D721Med (cell line): ENCODE results near the gene NONO.

Experiments used
- DNase-seq: peaks from one replicate; pipeline ENCODE4 v3.0.0; 2011; ENCODE audit warnings: low spot score; ENCODE audit not compliant: insufficient read length
- FAIRE-seq: peaks from 2 replicates; lab custom pipeline; 2011; peaks lifted over from hg19 to GRCh38; lab: Jason Lieb, UNC
- TF ChIP-seq, protein P1 (sequence below): IDR thresholded peaks from 2 replicates; pipeline ENCODE4 v1.5.1; 2012; ENCODE audit warnings: mild to moderate bottlenecking, control low read depth; ENCODE audit not compliant: insufficient read depth; ENCODE audit errors: missing control alignments

The NONO gene, protein sequence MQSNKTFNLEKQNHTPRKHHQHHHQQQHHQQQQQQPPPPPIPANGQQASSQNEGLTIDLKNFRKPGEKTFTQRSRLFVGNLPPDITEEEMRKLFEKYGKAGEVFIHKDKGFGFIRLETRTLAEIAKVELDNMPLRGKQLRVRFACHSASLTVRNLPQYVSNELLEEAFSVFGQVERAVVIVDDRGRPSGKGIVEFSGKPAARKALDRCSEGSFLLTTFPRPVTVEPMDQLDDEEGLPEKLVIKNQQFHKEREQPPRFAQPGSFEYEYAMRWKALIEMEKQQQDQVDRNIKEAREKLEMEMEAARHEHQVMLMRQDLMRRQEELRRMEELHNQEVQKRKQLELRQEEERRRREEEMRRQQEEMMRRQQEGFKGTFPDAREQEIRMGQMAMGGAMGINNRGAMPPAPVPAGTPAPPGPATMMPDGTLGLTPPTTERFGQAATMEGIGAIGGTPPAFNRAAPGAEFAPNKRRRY

DNA sequence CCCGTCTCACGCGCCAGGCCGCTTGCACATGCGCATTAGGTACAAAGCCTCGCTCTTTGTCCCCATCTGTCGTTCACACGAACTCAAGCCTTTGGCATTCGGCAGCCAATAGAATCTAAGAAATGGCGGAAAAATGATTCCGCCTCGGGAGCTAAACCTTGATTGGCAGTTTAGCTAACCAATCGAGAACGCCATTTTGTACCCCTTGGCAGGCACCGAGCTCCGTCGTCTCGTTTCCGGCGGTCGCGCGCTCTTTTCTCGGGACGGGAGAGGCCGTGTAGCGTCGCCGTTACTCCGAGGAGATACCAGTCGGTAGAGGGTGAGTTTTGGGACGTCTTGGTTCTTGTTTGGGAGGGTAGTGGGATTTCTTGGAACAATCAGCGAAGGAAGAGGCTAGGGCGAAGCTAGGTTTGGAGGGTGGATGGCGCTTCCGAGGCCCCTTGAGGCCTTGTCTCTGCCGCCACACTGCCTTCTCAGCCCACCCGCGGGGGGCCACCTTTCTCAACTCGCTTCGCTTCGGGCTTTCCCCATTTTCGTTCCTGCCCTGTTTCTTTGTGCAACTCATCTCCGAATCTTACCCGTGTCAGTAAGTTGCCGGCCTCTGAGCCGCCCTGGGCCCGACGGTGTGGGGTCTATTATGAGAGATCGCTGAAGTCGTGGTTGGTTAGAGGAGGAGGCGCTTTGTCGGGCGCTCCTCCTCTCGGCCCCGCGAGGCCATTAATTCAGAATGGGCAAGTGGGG, at the start of gene NONO:
TSS of gene NONO (plus strand) at position 233 of the 741 bp plus-strand sequence. CDS start 7,003 bp downstream, outside the sequence.
- TF ChIP-seq, protein P1, sequence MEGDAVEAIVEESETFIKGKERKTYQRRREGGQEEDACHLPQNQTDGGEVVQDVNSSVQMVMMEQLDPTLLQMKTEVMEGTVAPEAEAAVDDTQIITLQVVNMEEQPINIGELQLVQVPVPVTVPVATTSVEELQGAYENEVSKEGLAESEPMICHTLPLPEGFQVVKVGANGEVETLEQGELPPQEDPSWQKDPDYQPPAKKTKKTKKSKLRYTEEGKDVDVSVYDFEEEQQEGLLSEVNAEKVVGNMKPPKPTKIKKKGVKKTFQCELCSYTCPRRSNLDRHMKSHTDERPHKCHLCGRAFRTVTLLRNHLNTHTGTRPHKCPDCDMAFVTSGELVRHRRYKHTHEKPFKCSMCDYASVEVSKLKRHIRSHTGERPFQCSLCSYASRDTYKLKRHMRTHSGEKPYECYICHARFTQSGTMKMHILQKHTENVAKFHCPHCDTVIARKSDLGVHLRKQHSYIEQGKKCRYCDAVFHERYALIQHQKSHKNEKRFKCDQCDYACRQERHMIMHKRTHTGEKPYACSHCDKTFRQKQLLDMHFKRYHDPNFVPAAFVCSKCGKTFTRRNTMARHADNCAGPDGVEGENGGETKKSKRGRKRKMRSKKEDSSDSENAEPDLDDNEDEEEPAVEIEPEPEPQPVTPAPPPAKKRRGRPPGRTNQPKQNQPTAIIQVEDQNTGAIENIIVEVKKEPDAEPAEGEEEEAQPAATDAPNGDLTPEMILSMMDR: no peak
- FAIRE-seq: peak; percentile 35
- DNase-seq: peak; percentile 21

DNA sequence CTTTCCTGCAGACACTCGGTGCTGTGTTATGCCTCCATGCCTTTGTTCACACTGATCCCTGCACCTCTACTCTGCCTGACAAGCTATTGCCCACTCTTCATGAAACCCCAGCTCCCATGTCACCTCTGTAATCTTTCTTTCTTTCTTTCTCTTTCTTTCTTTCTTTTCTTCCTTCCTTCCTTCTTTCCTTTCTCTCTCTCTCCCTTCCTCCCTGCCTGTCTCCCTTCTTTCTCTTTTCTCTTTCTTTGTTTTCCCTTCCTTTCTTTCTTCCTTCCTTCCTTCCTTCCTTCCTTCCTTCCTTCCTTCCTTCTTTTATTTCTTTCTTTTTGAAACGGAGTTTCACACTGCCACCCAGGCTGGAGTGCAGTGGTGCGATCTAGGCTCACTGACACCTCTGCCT, 48.0 kb upstream of the NONO start:
- FAIRE-seq (no peak), DNase-seq (no peak)
- TF ChIP-seq, protein P1: no peak

DNA sequence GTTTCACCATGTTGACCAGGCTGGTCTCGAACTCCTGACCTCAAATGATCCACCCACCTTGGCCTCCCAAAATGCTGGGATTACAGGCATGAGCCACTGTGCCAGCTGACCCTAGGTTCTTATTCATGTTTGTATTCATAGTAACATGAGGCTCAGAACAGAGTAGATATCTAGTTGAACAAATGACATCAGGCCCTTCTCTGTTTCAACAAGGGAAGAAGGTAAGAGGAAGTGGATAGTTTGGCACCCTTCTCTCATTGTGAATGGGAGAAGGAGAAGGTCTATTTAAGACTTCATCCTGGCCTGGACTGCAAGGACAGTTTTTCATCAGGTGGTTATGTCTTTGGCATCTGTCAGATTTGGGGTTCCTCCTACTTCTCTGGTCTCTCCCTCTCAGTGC, 46.6 kb upstream of the NONO start:
- TF ChIP-seq, protein P1: no peak

DNA sequence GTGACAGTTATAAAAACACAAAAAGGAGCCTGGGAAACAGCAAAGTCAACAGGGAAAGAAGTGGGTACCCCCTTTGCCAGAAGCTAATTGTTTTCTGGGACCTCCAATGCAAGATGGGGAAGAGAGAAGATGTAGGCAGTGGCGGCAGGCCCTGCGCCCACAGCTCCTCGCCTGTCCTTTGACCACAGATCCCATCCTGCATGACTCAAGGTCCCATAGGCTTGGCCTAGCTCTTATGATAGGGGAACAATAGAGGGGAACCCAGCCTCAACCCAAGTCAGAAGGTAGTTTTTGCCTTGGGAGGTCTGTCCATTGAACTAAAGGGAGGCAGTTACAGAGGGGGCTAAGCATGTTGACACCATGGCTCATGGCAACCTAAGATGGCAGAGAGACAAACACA, 43.7 kb upstream of the NONO start:
- FAIRE-seq (no peak), DNase-seq (no peak)
- TF ChIP-seq, protein P1: no peak

More for the DNA sequence above, 46.6 kb upstream of the NONO start:
- no peak for FAIRE-seq
- DNase-seq: no peak

DNA sequence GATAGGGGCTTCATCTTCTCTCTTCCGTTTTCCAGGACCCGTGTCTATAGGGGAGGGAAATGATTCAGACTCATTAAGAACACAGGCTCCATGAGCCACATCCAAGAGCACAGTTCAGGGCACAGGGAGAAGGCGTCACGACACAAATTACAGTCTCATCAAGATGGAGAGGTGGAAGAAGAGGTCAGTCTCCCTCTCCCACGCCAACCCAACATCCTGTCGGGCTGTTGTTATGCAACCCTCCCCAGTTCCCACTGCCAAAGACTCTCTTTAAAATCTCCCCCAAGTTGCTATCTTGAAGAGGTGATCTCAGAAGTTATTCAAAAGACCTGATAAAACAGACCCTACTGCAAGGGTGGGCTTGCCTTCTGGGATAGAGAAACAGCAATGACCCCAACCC, 42.1 kb upstream of the NONO start:
- TF ChIP-seq, protein P1: no peak
- FAIRE-seq: no peak
- DNase-seq: no peak

DNA sequence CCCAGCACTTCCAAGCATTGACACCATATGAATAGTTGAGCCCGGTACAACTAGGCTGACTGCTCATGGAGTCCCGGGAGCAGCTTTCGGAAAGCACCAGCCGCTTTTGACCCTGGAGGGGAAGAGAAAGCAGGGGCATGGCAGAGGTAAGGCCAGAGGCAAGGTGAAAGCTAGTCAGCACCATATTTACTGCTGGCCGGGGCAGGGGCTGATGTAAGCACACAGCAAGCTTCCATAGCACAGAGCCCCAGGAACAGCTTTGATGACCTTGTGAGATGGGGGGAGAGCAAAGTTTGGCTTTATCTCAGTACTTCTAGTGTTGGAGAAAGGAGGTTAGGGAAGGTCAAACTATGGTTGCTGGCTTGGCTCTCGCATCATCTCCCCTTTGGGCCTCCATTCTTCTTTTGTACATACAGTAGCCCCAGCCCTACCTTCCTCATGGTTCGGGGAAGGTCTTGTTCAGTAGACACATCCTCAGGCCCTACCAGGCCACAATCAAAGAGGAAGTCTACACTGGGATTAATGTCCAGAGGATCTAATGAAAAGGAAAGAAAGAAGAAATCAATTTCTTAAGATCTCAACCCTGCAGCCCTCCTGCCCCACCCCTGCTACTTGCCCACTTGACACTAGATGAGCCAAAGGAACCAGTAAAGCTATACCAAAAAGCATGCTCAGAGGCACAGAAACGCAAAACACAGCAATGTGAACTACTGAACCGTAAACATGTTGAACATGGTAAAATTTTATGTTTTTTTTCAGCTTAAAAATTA, 38.9 kb upstream of the NONO start:
- FAIRE-seq (no peak), DNase-seq (no peak)
- TF ChIP-seq, protein P1: no peak
